Gastrocnemius medialis (tissue), 4 donors: ENCODE measurements around the gene COA3. TPM values are rescaled to one million over a fixed set of nuclear protein-coding genes. Genes with fewer than 3 reads are reported as not detected.

Experiments used
- ATAC-seq, 2 donors: fragments of 150-250 bp; one replicate each; pipeline ENCODE4 v1.9.1; 2016
- DNase-seq, 2 donors: peaks; one replicate each; pipeline ENCODE4 v3.0.0-alpha.2; 2019
- H3K27ac ChIP-seq, 4 donors: fragments of 200-600 bp; sonication (generic); 1 replicate in 1 of 4; 2 replicates in 3 of 4; pipeline ENCODE4 v1.5.1; 2016 to 2018; ENCODE audit warnings: mild to moderate bottlenecking in 2 of 4, moderate library complexity in 1 of 4
- H3K27me3 ChIP-seq, 3 donors: fragments of 200-600 bp; sonication (generic) in 2 of 3; 1 replicate in 1 of 3; 2 replicates in 2 of 3; pipeline versions ENCODE4 v1.5.1 to v1.6.0; 2016 to 2019; ENCODE audit warnings: mild to moderate bottlenecking in 1 of 3, moderate library complexity in 1 of 3
- H3K36me3 ChIP-seq, 2 donors: fragments of 200-600 bp; sonication (generic) in 1 of 2; one replicate each; pipeline ENCODE4 v1.5.1; 2017 to 2018
- H3K4me1 ChIP-seq, 2 donors: fragments of 200-600 bp; sonication (generic) in 1 of 2; one replicate each; pipeline ENCODE4 v1.5.1; 2016 to 2017; ENCODE audit warnings: mild to moderate bottlenecking in 2 of 2
- H3K4me3 ChIP-seq, 4 donors: fragments of 200-600 bp; sonication (generic) in 3 of 4; 1 replicate in 1 of 4; 2 replicates in 3 of 4; pipeline ENCODE4 v1.5.1; 2016 to 2019; ENCODE audit warnings: mild to moderate bottlenecking in 2 of 4
- H3K9me3 ChIP-seq, 3 donors: fragments of 200-600 bp; sonication (generic) in 2 of 3; 1 replicate in 1 of 3; 2 replicates in 2 of 3; pipeline ENCODE4 v1.5.1; 2016 to 2019
- CTCF ChIP-seq, 5 experiments: fragments of 450-650 bp in 3 of 5; fragments of 200-600 bp in 2 of 5; sonication (generic) in 2 of 5; IDR thresholded peaks in 4 of 5; conservative IDR thresholded peaks in 1 of 5; 1 replicate in 4 of 5; 2 replicates in 1 of 5; pipeline ENCODE4 v1.5.1; 2016 to 2019; ENCODE audit warnings: antibody characterized with exemption in 5 of 5, mild to moderate bottlenecking in 3 of 5, moderate library complexity in 3 of 5
- POLR2A ChIP-seq, 2 donors: fragments of 450-650 bp; IDR thresholded peaks; one replicate each; pipeline ENCODE4 v1.6.1; 2017; ENCODE audit warnings: antibody characterized with exemption in 2 of 2, mild to moderate bottlenecking in 2 of 2, moderate library complexity in 2 of 2
- in situ Hi-C, 4 donors: fragments of 200-750 bp; cut with MboI; loops; one replicate each; pipeline versions ENCODE4 v1.15.0 to v1.8.0; 2017; ENCODE audit warnings: low sequenced_read_pairs in 4 of 4
- intact Hi-C: fragments of 100-400 bp; cut with DNase I; formaldehyde crosslinking; loops from one replicate; pipeline ENCODE4 v1.15.1; 2023; ENCODE audit warnings: low total_unique reads
- total RNA-seq, 4 donors: library from RNA; depleted of rRNA; stranded (reverse); fragments of >200 nt; gene quantifications; one replicate each; pipeline versions ENCODE4 v1.1.0 to v1.2.3, GENCODE V29; 2016

The COA3 gene
- total RNA-seq, 4 donors from 2014 or later: 76.2 to 104 (median 86.8) TPM

GRCh38 chr17:42784811-42785592, 13.5 kb downstream of the COA3 start:
- in situ Hi-C loops: no loop called here
- Histone ChIP-seq H3K4me1 (peaks cover 0 to 5% of the 10 kb centered on the region in 2 donors), H3K36me3 (no peaks in the 10 kb centered on the region), H3K27me3 (peaks cover 63 to 71% (median 71%) of the 10 kb centered on the region in 3 donors), H3K9me3 (no peaks in the 10 kb centered on the region), H3K4me3 (no peak overlapping the region), H3K27ac (no peak overlapping the region)
- DNase-seq (no peak), ATAC-seq (no peak)
- TF ChIP-seq CTCF (IDR thresholded peaks at IDR 0.05 in 4 of 5, conservative IDR thresholded peaks at IDR 0.05 in 1 of 5) (no peak), POLR2A (IDR thresholded peaks at IDR 0.05) (no peak)
- intact Hi-C loops: no loop called here

- intact Hi-C loops: no loop called here
- no peak for DNase-seq
Measured at GRCh38 chr17:42784409-42784808, 14.1 kb downstream of the COA3 start.

GRCh38 chr17:42783791-42784138, 14.7 kb downstream of the COA3 start:
- Histone ChIP-seq H3K27ac (no peak overlapping the region), H3K4me3 (no peak overlapping the region), H3K9me3 (no peaks in the 10 kb centered on the region), H3K36me3 (peaks cover 0 to 8% of the 10 kb centered on the region in 2 donors), H3K4me1 (peaks cover 0 to 5% of the 10 kb centered on the region in 2 donors), H3K27me3 (peaks cover 63 to 72% (median 71%) of the 10 kb centered on the region in 3 donors)
- intact Hi-C loops (no loop called here), in situ Hi-C loops (no loop called here)
- ATAC-seq: no peak
- no peak for DNase-seq
- TF ChIP-seq POLR2A (IDR thresholded peaks at IDR 0.05) (no peak), CTCF (IDR thresholded peaks at IDR 0.05 in 4 of 5, conservative IDR thresholded peaks at IDR 0.05 in 1 of 5) (no peak)

More at GRCh38 chr17:42784409-42784808, 14.1 kb downstream of the COA3 start:
- Histone ChIP-seq H3K36me3 (peaks cover 0 to 2% of the 10 kb centered on the region in 2 donors), H3K4me1 (peaks cover 0 to 5% of the 10 kb centered on the region in 2 donors), H3K9me3 (no peaks in the 10 kb centered on the region), H3K27ac (no peak overlapping the region), H3K27me3 (peaks cover 63 to 72% (median 71%) of the 10 kb centered on the region in 3 donors), H3K4me3 (no peak overlapping the region)
- no peak for ATAC-seq
- TF ChIP-seq POLR2A (IDR thresholded peaks at IDR 0.05): no peak
- no peak for TF ChIP-seq CTCF (IDR thresholded peaks at IDR 0.05 in 4 of 5, conservative IDR thresholded peaks at IDR 0.05 in 1 of 5)
- in situ Hi-C loops: no loop called here

- in situ Hi-C loops (no loop called here), intact Hi-C loops (no loop called here)
- Histone ChIP-seq H3K4me1 (peaks cover 0 to 5% of the 10 kb centered on the region in 2 donors), H3K9me3 (no peaks in the 10 kb centered on the region), H3K27ac (no peak overlapping the region), H3K4me3 (no peak overlapping the region), H3K36me3 (peaks cover 0 to 14% of the 10 kb centered on the region in 2 donors), H3K27me3 (peaks cover 63 to 71% (median 71%) of the 10 kb centered on the region in 3 donors)
- DNase-seq (no peak), ATAC-seq (no peak)
- TF ChIP-seq POLR2A (IDR thresholded peaks at IDR 0.05): no peak
- no peak for TF ChIP-seq CTCF (IDR thresholded peaks at IDR 0.05 in 4 of 5, conservative IDR thresholded peaks at IDR 0.05 in 1 of 5)
Measured at GRCh38 chr17:42783062-42783790, 15.3 kb downstream of the COA3 start.
